HepG2 (cell line): ENCODE data around the gene DHRS7. TPM values are rescaled to one million over a fixed set of nuclear protein-coding genes. Genes with fewer than 3 reads are reported as not detected.

Experiments used
- ATAC-seq: fragments of 200-7000 bp; cut with Tn5 transposase; 3 replicates; pipeline ENCODE4 v1.9.1; 2020; ENCODE audit warnings: mild to moderate bottlenecking, moderate library complexity
- BruUV-seq: library from RNA; stranded (reverse); fragments of 400-500 nt; replicated peaks from 2 replicates; lab custom pipeline; 2021; lab: Mats Ljungman, UMichigan
- CTCF ChIA-PET: fragments of 300-600 bp; formaldehyde crosslinking; extraction: SDS; loops from one replicate; lab custom pipeline; 2021; ENCODE audit warnings: low total read pairs, inconsistent platforms, low intra/inter-chr PET ratio; lab: Yijun Ruan, JAX
- POLR2A ChIA-PET: fragments of 350-600 bp; sonication (Branson Sonifier 250); formaldehyde crosslinking; loops from one replicate; lab custom pipeline; 2020; ENCODE audit warnings: antibody characterized with exemption, inconsistent platforms; lab: Yijun Ruan, JAX
- DNase-seq: peaks from one replicate; pipeline ENCODE4 v3.0.0-alpha.2; 2015; ENCODE audit warnings: low spot score
- FAIRE-seq: peaks from 3 replicates; lab custom pipeline; 2011; peaks lifted over from hg19 to GRCh38; lab: Jason Lieb, UNC
- H2AFZ ChIP-seq: one replicate; pipeline ENCODE4 v1.6.1; 2011; ENCODE audit warnings: low read length, inconsistent platforms
- H3K27ac ChIP-seq: fragments of 300-600 bp; 3 replicates; pipeline ENCODE4 v1.8.0; 2011; ENCODE audit warnings: mixed run types, mild to moderate bottlenecking, mixed read lengths, low read length, inconsistent platforms; ENCODE audit not compliant: insufficient read depth; ENCODE audit errors: extremely low read length
- H3K27me3 ChIP-seq, 2 experiments: fragments of 200-600 bp in 1 of 2; 2 replicates in 1 of 2; 3 replicates in 1 of 2; pipeline versions ENCODE4 v1.6.0 to v1.8.0; 2011; ENCODE audit warnings: low read length in 2 of 2, mild to moderate bottlenecking in 2 of 2, moderate library complexity in 2 of 2, inconsistent platforms in 1 of 2; ENCODE audit not compliant: insufficient read depth in 2 of 2, control insufficient read depth in 1 of 2
- H3K36me3 ChIP-seq, 2 experiments: fragments of 200-600 bp in 1 of 2; replicated peaks in 1 of 2; 2 replicates in 1 of 2; 3 replicates in 1 of 2; pipeline versions ENCODE4 v1.5.1 to v1.8.0; 2011; ENCODE audit warnings: low read length in 2 of 2, inconsistent platforms in 1 of 2; ENCODE audit not compliant: insufficient read depth in 2 of 2, control insufficient read depth in 1 of 2
- H3K4me1 ChIP-seq: 2 replicates; pipeline ENCODE4 v1.5.1; 2012; ENCODE audit warnings: low read length, inconsistent platforms; ENCODE audit not compliant: insufficient read depth
- H3K4me2 ChIP-seq: 2 replicates; pipeline ENCODE4 v1.6.0; 2011; ENCODE audit warnings: low read depth, low read length, inconsistent platforms
- H3K4me3 ChIP-seq, 3 experiments: fragments of 200-600 bp in 1 of 3; sonication (generic), shearing (Covaris generic) in 1 of 3; replicated peaks in 1 of 3; 2 replicates each; pipeline ENCODE4 v1.5.1; 2011 to 2016; ENCODE audit warnings: low read length in 3 of 3, inconsistent platforms in 2 of 3, low read depth in 2 of 3, mild to moderate bottlenecking in 2 of 3, control low read depth in 1 of 3, mixed read lengths in 1 of 3; ENCODE audit not compliant: insufficient read depth in 1 of 3
- H3K79me2 ChIP-seq: one replicate; pipeline ENCODE4 v1.6.1; 2011; ENCODE audit warnings: low read length, inconsistent platforms; ENCODE audit not compliant: insufficient read depth
- H3K9ac ChIP-seq: 2 replicates; pipeline ENCODE4 v1.6.0; 2011; ENCODE audit warnings: mild to moderate bottlenecking, low read depth, low read length, inconsistent platforms; ENCODE audit not compliant: insufficient read depth
- H3K9me3 ChIP-seq: 2 replicates; pipeline ENCODE4 v1.5.1; 2012; ENCODE audit warnings: mild to moderate bottlenecking, low read length
- H4K20me1 ChIP-seq: 2 replicates; pipeline ENCODE4 v1.6.0; 2011; ENCODE audit warnings: inconsistent platforms, mild to moderate bottlenecking, low read length, moderate library complexity; ENCODE audit not compliant: insufficient read depth
- PRDM10 ChIP-seq: sonication (generic); formaldehyde crosslinking; IDR thresholded peaks from 2 replicates; pipeline ENCODE4 v1.4.0; 2020; ENCODE audit warnings: low read depth, missing genetic modification reagents
- PRMT3 ChIP-seq: sonication (generic); formaldehyde crosslinking; IDR thresholded peaks from 2 replicates; pipeline ENCODE4 v1.8.1; 2022; ENCODE audit warnings: low read depth, mild to moderate bottlenecking, moderate library complexity, missing genetic modification reagents, borderline replicate concordance
- SNAPC5 ChIP-seq: sonication (generic); formaldehyde crosslinking; IDR thresholded peaks from 2 replicates; pipeline ENCODE4 v1.8.1; 2023; ENCODE audit warnings: mild to moderate bottlenecking, missing genetic modification reagents, borderline replicate concordance
- SRY ChIP-seq: sonication (generic); formaldehyde crosslinking; IDR thresholded peaks from 2 replicates; pipeline ENCODE4 v1.8.0; 2022; ENCODE audit warnings: mild to moderate bottlenecking, missing genetic modification reagents
- ZNF446 ChIP-seq: sonication (generic); formaldehyde crosslinking; IDR thresholded peaks from 2 replicates; pipeline ENCODE4 v1.5.0; 2020; ENCODE audit warnings: mild to moderate bottlenecking, missing genetic modification reagents
- ZNF512 ChIP-seq: sonication (generic); formaldehyde crosslinking; IDR thresholded peaks from 2 replicates; pipeline ENCODE4 v1.4.0; 2020; ENCODE audit warnings: mild to moderate bottlenecking, missing genetic modification reagents
- ZNF770 ChIP-seq: sonication (generic); formaldehyde crosslinking; IDR thresholded peaks from 2 replicates; pipeline ENCODE4 v1.5.0; 2020; ENCODE audit warnings: mild to moderate bottlenecking, missing genetic modification reagents
- WGBS: methylation state at CpG from one replicate; pipeline ENCODE4 v1.1.6; 2017; ENCODE audit warnings: low lambda C conversion rate; 5-methylcytosine and 5-hydroxymethylcytosine counted together
- in situ Hi-C: cut with HindIII; loops from 2 replicates; pipeline ENCODE4 v1.10.0; 2017; ENCODE audit warnings: low pct_unique_long_range_greater_than_20kb; ENCODE audit not compliant: extremely low pct_ligation_motif_present
- intact Hi-C: fragments of 100-400 bp; cut with micrococcal nuclease; formaldehyde crosslinking; loops from one replicate; pipeline ENCODE4 v1.10.0; 2022; ENCODE audit not compliant: unreplicated experiment
- polyA plus RNA-seq, 8 experiments: library from polyadenylated mRNA; depleted of rRNA in 3 of 8; stranded (reverse) in 7 of 8; unstranded in 1 of 8; fragments of >200 nt; fragmentation: Illumina TruSeq in 4 of 8; extraction: Trizol in 4 of 8; gene quantifications; 2 replicates each; pipeline versions ENCODE4 v1.2.1 to v1.2.3, GENCODE V29; 2011 to 2016; ENCODE audit warnings: low read depth in 4 of 8, missing spikeins in 1 of 8, mixed read lengths in 1 of 8; ENCODE audit not compliant: insufficient read depth in 1 of 8
- total RNA-seq, 5 experiments: library from RNA; depleted of rRNA; stranded (reverse); fragments of >200 nt; fragmentation: Illumina TruSeq; extraction: Trizol; gene quantifications; 2 replicates each; pipeline ENCODE4 v1.2.3, GENCODE V29; 2016; ENCODE audit warnings: low read depth in 1 of 5

The DHRS7 gene
- total and polyA plus RNA-seq, 2 of the 13 experiments (the other 11 are each of a cell fraction or from before 2014, with no cell fraction given): 20.8 to 44.4 TPM

- TF ChIP-seq PRDM10 (CRISPR knock-in tag) (no peak), ZNF512 (CRISPR knock-in tag) (no peak)
Measured at GRCh38 chr14:60166142-60166541, 944 bp upstream of the DHRS7 start (continued).

- in situ Hi-C loops (no loop called here), intact Hi-C loops (loop anchor here (1.0 to 5.0 kb wide), 3 partner anchors 75 to 203 kb away; partner anchors contain the start of gene PCNX4)
- Histone ChIP-seq H4K20me1 (no peaks in the 10 kb centered on the region), H3K4me3 (peak overlapping the region; percentile 19 to 88 (median 79); a peak in 5 of 6 replicates), H3K4me2 (peak overlapping the region; percentile 92), H3K27ac (no peak overlapping the region), H3K9ac (peak overlapping the region; percentile 81; the same call in 1 of the 2 replicates), H3K9me3 (no peaks in the 10 kb centered on the region), H3K79me2 (no peaks in the 10 kb centered on the region), H3K4me1 (peaks cover 24% of the 10 kb centered on the region), H2AFZ (no peak overlapping the region), H3K36me3 (no peaks in the 10 kb centered on the region), H3K27me3 (peaks cover 0 to 4% of the 10 kb centered on the region in 2 experiments; a peak in 1 of 5 replicates)
- WGBS: 0% methylated on average over 4 of the region's 4 CpGs
- no peak for FAIRE-seq
- TF ChIP-seq ZNF446 (CRISPR knock-in tag): 0 out of 2 replicates have a peak, but pooled peaks have one; percentile 16
- TF ChIP-seq SRY (CRISPR knock-in tag): no peak
- TF ChIP-seq SNAPC5: no peak
- TF ChIP-seq PRMT3 (CRISPR knock-in tag): 0 out of 2 replicates have a peak, but pooled peaks have one; percentile 14
- TF ChIP-seq ZNF770 (CRISPR knock-in tag): 0 out of 2 replicates have a peak, but pooled peaks have one; percentile 2
- CTCF ChIA-PET: interaction anchor here (1.6 kb wide), 1 partner anchor 101 kb away, joined by 7 read pairs; no protein-coding TSS in a partner anchor
- no peak for DNase-seq
- no TSS peak for BruUV-seq
- POLR2A ChIA-PET: interaction anchor here (1.6 to 2.0 kb wide), 3 partner anchors 73 to 200 kb away, joined by 4 to 11 read pairs (median 9); partner anchors contain the start of genes PCNX4 and PPM1A
- ATAC-seq: no peak; the same call in 2 of the 3 replicates
Measured at GRCh38 chr14:60165547-60165876, 314 bp upstream of the DHRS7 start.
